NCI-H2196 treated with DMSO at 0.1 percent for 48 hours (cell line): ENCODE results near the gene KCND3.
"Not testable (repeated sequence)": the region's sequence is repeated elsewhere in the genome, so short reads cannot be mapped to it uniquely, and the experiment has no call there.

ENCODE experiments used
- DNase-seq: peaks from one replicate; lab custom pipeline; 2025; ENCODE audit not compliant: unreplicated experiment; lab: John Stamatoyannopoulos, UW

KCND3 gene

DNA sequence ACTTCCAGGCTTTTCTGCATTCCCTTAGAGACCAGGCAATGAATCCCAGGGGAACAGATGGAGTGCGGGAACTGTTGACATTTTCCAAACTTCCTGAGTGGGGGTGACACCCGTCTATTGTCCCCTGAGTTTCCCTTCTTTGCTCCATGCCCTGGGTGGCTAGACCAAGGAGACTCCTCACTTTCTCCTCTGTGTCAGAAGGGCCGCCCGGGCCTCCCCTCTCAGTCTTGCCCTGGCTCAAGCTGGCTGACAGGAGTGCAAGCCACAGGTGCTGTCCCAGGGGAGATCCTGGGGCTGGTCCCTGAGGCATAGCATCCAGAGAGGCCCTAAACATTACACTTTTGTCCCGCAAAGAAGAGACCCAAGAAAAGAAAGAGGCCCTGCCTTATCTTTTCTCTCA lies 170.9 kb downstream of the KCND3 start:
- no peak for DNase-seq

DNA sequence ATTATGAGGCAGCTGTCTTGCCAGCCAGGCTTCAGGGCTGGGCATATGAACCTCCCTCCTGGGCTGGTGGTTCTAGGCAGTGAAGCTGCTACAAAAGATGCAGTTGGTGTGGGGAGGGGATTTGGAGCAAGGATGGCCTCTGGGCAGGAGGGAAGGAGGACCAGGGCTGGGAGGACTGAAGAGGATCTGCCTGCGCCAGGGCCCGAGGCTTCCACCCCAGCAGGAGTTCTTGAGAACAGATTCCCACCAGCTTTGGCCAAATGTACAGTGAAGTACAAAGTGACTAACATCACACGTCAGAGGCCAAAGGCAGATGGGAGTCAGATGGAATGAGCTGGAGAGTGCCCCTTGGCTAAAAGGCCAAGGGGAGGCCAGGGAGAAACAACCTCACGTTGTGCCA lies 171.4 kb downstream of the KCND3 start:
- no peak for DNase-seq

DNA sequence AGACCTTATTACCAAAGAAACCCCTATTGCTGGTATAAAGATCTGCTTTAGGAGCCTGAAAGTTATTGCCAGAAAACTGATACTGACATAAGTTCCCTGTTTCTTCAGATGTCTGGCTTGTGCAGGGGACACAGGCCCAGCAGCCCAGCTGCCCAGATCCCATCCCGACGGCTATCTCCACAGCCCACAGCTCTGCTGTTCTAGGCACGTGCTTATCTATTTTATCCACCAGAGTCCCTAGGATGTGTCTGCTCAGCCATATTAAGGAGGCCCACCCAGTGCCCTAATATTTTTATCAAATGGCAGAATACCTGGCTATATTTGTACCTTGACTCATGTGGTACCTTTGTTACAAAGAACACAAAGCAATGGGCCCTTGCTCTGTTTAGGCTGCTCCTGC lies 174.8 kb downstream of the KCND3 start:
- DNase-seq, result no peak

DNA sequence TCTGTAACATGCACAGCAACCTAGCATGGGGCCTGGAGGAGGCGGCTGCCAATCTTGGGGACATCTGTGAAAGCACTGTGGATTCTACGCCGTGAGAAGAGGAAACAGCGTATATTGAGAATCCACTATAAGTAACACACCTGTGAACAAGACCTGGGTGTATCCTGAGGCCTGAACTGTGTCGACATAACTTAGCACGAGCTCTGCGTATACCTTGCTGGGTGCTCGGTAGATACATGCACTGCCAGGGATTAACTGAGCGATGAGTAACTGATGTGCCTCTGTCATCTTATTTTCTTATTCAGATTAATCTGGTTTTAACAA lies 175.2 kb downstream of the KCND3 start:
- DNase-seq, result no peak

DNA sequence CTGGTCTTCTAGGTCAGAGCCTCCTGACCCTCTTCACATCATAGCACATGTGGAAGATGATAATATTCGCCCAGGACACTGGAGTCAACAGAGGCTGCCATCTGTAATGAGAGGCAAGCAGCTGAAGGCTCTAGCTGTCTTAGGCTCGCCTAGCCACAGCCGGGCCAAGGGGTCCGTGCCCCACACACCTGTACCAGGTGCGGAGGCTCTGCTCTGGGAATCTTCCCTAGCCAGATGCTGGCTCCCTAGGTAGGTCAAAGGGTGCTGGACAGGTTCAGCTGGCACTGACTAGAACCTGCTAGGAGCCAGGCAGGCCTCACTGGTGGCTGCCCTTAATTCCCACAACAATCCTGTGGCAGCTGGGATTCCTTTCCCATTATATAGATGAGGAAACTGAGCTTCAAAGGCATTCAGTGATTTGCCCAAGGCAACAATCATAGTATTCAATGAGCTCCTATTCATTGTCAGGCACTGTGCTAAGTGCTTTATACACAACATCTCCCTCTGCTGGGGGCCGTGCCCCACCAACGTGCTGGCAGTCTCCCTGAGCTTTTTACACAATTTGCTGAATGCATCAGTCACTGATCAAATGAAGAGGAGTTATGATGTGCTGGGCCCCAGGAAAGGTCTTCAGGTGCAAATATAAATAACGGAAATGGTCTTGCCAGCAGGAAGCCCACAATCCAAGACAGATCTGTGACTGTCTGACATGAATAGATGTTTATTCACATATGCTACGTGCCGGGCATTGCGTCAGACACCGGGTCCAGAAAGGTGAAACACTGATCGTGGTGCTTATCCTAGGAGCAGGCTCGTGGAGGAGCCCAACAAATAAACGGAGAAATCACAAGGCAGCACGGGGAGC lies 175.8 kb downstream of the KCND3 start:
- no peak for DNase-seq

DNA sequence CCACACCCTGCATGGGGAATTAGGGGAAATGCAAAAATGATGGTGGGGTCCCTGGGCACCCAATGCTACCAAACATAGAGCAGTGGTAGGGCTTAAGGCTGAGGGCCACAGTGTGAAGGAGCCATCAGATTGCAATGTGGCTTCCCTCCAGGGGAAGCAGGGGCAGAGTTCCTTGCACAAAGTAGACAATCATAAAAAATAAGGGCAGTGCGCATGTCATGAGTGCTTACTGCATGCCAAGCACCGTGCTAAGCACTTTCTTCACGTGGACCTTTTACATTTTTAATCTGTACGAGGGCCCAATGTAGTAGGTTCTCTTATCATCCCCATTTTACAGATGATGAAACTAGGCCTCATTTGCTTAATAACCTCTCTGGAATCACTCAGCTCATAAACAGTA lies 177.2 kb downstream of the KCND3 start:
- no peak for DNase-seq

DNA sequence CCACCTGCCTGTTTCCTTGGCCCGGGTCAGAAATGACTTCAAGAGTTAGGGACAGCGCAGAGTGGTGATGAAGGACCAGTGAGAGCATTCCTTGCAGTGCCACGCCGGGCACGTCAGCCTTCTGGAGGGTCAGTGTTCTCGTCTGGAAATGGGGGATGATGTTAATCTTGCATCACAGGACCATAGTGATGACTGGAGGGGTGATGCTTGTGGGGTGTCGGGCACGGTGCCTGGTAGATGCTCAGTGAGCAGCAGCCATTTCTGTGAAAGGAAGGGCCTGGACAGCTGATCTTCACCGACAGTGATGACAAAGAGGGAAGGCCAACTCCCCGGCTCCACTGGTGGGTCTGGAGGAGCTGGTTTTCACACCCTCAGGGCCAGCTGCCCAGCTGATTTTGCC lies 177.6 kb downstream of the KCND3 start:
- DNase-seq, result no peak

DNA sequence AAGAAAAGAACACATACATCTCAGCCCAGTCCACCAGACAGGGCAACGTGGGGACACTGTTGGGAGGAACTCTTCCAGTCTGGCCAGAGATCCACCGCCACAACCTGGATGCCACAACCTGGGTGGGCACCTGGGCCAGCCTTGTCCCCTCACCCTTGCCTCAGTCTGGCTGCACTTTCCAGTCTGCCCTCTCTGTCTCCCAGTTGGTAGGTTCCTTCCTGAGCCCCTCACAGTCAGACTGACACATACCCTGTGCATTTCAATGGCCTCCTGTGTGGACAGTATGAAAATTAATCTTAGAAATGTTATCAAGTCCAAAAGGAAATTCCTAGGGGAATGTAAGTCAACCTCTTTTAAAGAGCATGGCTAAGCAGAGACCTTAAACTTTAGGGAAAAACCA lies 184.2 kb downstream of the KCND3 start:
- DNase-seq, result no peak

DNA sequence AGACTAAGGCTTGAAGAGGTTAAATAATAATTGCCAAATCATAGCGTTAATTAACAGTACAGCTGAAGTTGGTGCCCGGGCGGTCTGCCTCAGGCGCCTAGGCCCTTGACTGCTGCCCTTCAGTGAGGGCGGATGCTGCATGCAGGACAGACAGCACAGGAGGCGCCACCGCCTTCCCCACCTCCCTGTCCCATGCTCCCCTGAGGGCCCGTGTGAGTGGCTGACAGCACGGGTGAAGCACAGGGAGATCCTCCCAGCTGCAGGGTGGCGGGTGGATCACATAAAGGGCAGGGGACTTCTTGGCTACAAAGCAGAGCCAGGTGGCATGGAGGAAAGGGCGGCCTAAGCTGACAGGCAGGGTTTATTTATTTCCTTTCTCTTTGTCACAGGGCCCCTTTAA lies 184.7 kb downstream of the KCND3 start:
- DNase-seq, result no peak

DNA sequence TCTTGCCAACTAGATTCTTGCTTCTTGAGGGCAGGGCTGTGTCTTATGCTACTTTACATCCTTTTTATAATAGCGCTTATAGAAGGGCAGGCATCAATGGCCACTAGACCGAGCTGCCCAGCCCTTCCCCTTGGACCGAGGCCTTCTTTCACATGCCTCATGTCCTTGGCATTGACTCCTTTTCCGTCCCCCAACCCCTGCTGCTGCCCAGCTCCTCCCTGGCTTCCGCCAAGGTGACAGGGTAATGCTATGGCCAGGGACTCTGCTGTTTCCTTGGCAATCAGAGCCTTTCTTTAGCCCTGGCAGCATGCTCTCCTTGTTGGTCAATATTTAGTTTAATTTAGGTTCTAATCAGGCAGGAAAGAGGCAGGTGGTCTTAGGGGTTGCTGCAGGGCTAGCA lies 185.5 kb downstream of the KCND3 start:
- DNase-seq, result no peak

DNA sequence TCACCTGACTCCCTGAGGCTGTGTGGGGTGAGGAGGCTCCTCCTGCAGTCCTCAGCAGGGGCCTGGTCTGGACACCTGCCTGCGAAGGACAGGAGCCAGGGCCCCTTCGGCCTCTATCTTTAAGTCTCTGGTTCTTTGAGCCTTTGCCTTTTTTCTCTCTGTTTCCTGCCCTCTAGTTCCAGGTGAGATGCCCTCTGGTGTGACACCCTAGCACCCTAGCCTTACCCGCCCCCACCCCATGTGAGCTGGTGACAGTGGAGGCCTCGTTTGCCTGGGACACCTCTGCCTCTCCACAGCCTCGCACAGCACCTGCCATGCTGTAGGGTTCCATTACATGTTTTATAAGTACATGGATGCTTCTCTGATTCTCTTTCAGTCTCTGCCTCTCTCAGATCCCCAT lies 186.5 kb downstream of the KCND3 start:
- no peak for DNase-seq

DNA sequence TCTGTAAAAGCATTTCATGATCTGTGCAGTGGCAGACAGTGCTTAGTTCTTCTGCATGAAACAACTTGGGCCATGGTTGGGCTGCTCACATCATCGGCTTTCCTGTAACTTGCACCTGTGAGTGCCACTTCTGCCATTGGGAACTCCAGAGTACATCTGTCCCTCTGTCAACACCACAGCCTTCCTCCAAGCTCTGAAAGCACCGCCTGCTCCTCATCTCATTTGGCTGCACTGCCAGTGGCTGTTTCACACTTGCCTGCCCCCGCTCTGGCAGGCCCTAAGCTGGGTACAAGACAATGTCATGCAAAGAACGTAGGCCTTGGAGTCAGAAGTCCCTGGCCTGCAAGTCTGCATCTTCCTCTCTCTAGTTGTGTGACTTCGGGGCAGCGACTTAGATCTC lies 187.4 kb downstream of the KCND3 start:
- DNase-seq, result no peak

DNA sequence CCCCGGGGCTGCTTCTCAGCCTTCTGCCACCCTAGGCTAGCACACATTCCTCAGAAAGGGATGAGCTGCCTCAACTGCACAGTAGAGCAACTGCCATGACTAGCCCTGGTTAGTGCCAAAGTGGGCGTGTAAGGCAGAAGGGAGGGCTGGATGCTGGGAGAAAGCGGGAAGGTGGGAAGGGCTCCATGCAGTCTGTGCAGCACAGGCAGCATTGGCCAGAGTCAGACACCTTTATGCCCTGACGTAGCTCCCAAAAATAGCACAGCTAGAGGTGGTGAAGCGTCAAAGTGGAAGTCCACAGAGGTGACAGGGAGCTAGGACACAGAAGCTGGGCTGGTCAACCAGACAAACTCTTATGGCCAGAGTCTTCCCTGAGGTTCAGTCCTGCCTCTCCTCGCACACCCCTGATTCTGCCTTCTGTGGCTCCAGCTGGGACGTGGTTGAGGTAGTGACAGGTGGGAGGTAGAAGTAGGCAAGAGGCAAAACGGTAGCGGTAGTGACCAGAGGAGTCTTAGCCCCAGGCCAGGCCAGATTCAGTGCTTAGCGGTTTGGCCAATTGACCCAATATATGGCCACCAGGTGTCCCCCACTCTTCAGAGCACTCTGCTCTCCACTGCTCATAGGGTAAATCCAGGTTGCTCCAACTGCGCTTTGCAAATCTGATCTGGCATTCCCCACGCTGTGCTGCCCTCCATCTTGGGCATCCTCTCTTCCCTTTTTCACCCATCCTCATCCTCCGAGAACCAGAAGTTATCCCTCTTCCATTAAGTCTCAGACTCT lies 188.2 kb downstream of the KCND3 start:
- no peak for DNase-seq

DNA sequence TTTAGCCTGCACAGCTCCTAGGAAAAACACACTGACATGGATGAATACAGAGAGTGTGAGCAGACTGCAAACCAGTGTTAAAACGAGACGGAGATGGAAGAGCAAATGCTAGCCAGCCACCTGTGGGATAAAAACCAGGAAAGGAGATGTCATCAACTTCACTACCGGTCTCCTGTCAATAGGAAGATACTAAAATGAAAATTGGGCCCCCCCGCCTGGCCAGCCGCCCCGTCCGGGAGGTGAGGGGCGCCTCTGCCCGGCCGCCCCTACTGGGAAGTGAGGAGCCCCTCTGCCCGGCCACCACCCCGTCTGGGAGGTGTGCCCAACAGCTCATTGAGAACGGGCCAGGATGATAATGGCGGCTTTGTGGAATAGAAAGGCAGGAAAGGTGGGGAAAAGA lies 189.7 kb downstream of the KCND3 start:
- not testable (repeated sequence) for DNase-seq

DNA sequence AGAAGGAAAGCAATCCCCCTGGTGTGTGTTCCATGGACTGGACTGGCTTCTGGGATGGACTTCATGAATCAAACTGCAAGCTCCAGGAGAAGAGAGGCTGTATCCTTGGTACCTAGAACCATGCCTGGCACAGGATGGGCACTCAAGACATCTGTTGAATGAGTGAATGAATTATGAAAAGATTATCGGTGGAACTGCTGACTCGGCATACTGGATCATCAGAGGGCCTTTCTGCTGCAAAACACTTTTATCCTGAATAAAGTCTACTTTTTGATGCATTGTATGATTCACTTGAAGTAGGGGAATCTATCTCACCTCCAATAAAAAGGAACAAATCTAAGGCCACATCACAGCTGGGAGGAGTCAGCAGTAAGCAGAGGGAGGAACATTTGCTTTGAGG lies 190.9 kb downstream of the KCND3 start:
- no peak for DNase-seq

DNA sequence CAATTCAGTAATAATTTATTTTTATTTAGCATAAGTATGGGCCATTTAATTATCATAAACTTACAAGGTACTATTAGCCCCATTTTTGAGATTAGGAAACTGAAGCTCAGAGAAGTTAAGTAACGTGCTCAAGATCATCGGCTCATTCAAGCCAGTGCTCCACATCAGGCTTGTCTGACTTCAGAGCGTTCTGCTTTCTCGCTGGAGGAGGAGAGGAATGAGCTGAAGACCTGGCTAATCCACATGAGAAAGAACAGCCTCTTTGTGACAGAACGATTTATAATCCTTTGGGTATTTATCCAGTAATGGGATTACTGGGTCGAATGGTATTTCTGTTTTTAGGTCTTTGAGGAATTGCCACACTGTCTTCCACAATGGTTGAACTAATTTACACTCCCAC lies 194.1 kb downstream of the KCND3 start:
- no peak for DNase-seq

DNA sequence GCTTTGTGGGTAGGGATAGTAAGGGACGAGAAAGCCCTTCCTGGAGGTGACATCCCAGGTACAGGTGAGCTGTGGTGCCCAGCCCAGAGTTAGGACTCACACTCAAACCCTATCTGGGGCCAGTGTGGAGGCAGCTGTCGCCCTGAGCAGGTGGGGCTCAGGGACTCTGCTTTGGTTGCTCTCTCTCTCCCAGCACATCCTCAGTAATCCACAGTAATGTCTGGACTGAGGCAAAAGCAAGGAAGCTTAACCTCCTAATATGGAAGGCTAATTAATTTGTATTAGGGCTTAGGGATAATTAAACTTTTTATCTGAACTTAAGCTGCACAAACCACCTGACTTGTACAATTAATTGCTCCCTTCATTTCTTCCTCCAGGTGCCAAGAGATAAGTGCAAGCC lies 195.5 kb downstream of the KCND3 start:
- no peak for DNase-seq

DNA sequence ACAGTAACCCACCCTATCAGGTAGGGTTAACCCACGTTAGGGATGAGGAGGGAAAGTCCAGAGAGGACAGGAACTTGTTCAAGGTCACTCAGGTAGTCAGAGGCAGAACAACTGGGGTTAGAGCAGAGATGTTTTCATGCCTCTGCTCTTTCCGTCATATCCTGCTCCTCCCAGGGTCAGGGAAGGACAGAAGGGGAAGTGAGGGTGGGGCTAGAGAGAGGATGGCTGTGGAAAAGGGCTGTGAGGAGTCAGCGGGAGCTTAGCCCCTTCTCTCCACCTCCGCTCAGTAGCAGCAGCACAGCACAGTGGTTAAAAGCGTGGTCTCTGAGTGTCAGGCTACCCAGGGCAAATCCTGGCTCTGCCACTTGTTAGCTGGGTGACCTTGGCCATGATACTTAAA lies 197.2 kb downstream of the KCND3 start:
- DNase-seq, result no peak

DNA sequence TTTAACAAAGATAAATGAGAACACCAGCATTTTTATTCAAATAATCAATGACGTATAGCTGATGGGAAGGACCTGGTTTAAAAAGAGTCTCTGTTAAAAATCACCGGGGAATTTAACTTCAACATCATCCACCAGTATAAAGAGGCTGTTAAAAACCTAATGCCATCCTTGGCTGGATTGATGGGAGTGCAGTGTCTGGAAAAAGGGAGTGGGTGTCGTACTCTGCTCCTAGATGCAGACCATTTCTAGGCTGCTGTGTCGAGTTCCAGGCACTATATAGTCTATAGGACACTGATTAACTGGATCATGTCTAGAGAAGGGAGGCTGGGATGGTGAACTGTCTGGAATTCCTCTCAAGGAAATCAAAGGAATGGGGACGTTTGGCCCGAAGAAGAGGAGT lies 197.7 kb downstream of the KCND3 start:
- no peak for DNase-seq

DNA sequence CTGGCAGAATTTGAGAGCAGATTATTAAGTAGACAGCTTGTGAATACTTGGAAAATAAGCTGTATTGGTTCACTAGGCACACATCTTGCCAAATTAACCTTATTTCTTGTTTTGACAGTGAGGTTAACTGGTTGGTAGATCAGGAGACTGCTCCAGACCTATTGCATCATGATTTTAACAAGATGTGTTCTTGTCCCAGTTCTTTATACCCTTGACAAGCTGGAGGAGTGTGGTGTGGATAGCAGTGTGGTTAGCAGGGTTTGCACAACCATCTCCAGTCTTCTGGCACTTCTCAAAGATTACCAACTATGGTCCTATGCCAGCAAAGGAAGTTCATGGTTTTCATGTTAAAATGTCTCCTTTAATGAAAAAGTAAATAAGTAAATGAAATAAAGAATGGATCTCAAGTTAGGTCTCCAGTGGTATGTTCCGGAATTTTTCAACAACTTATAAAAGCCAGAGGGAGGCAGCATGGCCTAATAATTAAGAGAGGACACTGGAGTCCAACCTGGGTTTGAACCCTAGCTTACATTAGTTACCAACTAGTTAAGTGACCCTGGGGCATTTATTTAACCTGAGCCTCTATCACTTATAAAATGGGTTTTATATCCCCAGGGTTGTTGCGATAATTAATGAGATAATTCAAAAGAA lies 199.7 kb downstream of the KCND3 start:
- no peak for DNase-seq

DNA sequence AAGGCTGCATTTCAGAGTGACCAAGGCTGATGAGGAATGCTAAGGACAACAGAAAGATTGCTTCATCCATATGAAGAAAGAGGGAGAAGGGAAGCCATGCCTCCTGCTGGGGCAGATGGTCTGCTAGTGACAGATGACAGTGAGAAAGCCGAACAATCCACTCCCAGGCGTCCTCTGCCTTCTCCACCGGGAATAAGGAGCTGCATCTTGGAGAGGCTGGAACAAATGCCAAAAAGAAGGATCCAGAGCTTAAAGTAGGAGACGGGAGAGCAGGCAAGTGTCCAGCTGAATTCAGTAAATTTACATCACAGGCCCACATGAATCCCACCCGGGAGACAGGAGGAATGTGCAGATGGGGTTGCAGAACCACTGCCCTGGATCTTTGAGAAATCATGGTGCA lies 200.3 kb downstream of the KCND3 start:
- no peak for DNase-seq

DNA sequence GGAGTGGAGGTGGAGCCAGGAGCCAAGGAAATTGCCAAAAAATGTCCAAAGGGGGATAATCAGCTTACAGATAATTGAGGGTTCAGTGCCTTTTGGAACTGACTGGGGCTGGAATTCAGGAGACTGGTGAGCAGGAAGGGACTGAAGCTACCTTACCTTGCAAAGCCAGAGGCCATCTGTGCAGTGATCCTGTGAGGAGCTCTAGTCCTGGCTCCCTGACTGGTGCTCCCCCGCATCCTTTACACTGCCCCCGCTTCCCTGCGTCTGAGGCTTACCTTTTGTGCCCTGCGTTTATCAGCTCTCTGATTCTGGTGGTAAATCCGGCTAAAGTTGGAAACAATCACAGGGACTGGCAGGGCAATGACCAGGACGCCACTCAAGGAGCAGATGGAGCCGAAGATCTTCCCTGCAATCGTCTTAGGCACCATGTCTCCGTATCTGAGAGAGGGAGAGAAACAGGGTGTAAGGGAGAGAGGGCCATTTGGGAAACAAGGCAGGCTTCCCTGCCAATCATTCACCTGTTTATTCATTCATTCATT lies 202.7 kb downstream of the KCND3 start:
- DNase-seq, result no peak
